ENCODE measurements around the gene RAP1GAP.
"Not testable (repeated sequence)": the region's sequence is repeated elsewhere in the genome, so short reads cannot be mapped to it uniquely, and the experiment has no call there.

The RAP1GAP gene

GRCh38 chr1:21689661-21690372 lies 20.7 kb upstream of the RAP1GAP start:
- H3K27me3 Mint-ChIP-seq (ENCODE audit: low read depth): no peaks in the 10 kb centered on the region
- no peak overlapping the region for H3K4me3 Mint-ChIP-seq
- H3K4me1 Mint-ChIP-seq (ENCODE audit: low read depth): peaks cover 3% of the 10 kb centered on the region
- H3K27ac Mint-ChIP-seq: no peak overlapping the region
- no peaks in the 10 kb centered on the region for H3K9me3 Mint-ChIP-seq
- peaks cover 54% of the 10 kb centered on the region for H3K36me3 Mint-ChIP-seq (ENCODE audit: low read depth)

DNA sequence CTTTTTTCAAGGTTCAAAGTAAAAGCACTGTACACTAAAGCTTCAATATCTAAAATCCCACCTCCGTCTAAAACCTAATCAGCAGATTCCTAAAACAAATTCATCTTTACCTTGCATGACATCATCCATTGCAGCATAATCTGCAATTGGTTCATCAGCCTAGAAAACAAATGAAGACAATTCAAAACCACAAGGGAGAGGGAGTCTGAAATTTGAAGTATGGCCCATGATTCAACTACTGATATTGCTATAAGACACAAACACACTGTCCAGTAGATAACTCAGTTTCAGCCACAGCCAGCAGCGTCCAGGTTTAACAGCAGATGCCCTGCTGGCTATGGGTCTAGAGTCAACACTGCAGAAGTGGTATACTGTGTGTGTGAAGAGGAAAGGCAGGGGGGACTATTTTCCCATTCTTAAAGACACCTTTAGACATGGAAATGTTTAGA lies 17.9 kb upstream of the RAP1GAP start:
- no peaks in the 10 kb centered on the region for H3K27me3 Mint-ChIP-seq (ENCODE audit: low read depth)
- no peaks in the 10 kb centered on the region for H3K9me3 Mint-ChIP-seq
- H3K4me1 Mint-ChIP-seq (ENCODE audit: low read depth): peaks cover 3% of the 10 kb centered on the region
- no peak overlapping the region for H3K27ac Mint-ChIP-seq
- H3K36me3 Mint-ChIP-seq (ENCODE audit: low read depth): peaks cover 38% of the 10 kb centered on the region
- H3K4me3 Mint-ChIP-seq: no peak overlapping the region

DNA sequence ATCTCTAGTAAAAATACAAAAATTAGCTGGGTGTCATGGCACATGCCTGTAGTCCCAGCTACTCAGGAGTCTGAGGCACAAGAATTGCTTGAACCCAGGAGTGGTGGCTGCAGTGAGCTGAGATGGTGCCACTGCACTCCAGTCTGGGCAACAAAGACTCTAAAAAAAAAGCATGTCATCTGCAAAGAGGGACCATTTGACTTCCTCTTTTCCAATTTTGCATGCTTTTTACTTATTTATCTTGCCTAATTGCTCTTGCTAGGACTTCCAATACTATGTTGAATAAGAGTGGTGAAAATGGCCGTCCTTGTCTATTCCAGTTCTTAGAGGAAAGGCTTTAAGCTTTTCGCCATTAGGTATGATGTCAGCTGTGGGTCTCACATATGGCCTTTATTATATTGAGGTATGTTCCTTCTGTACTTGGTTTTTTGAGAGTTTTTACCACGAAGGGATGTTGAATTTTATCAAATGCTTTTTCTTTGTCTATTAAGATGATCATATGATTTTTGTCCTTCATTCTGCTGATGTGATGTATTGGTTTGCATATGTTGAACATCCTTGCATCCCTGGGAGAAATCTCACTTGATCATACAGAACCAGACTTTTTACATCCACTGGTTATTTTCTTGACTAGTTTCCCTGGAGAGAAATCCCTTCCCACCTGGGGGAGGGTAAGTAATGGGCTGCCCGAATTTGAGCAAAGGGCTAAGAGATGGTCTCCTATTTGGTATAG lies 17.0 kb upstream of the RAP1GAP start:
- no peaks in the 10 kb centered on the region for H3K27me3 Mint-ChIP-seq (ENCODE audit: low read depth)
- H3K36me3 Mint-ChIP-seq (ENCODE audit: low read depth): peaks cover 40% of the 10 kb centered on the region
- H3K27ac Mint-ChIP-seq: no peak overlapping the region
- H3K9me3 Mint-ChIP-seq: no peaks in the 10 kb centered on the region
- peaks cover 3% of the 10 kb centered on the region for H3K4me1 Mint-ChIP-seq (ENCODE audit: low read depth)
- no peak overlapping the region for H3K4me3 Mint-ChIP-seq

GRCh38 chr1:21681426-21681825 lies 12.3 kb upstream of the RAP1GAP start:
- H3K27ac Mint-ChIP-seq: no peak overlapping the region
- H3K4me3 Mint-ChIP-seq: no peak overlapping the region
- peaks cover 29% of the 10 kb centered on the region for H3K36me3 Mint-ChIP-seq (ENCODE audit: low read depth)
- no peaks in the 10 kb centered on the region for H3K9me3 Mint-ChIP-seq
- H3K4me1 Mint-ChIP-seq (ENCODE audit: low read depth): no peaks in the 10 kb centered on the region
- no peaks in the 10 kb centered on the region for H3K27me3 Mint-ChIP-seq (ENCODE audit: low read depth)

DNA sequence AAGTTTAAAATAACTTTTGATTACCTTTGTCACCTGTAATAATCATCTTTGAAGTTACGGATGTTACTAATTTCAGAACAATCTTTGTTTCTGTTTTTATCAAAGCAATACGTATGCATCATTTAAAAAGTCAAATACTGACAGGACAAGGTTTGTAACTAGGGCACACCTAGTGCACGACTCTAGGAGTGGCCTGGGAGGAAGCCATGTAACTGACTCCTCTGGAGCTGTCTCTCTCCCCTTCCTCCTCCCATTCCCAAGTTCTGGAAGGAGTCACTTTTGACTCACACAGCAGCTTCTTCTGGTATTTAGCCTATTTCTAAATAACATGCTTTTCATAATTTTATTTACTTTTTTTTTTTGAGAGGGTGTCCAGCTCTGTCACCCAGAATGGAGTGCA lies 11.8 kb upstream of the RAP1GAP start:
- H3K4me1 Mint-ChIP-seq (ENCODE audit: low read depth): no peaks in the 10 kb centered on the region
- H3K9me3 Mint-ChIP-seq: no peaks in the 10 kb centered on the region
- H3K27me3 Mint-ChIP-seq (ENCODE audit: low read depth): no peaks in the 10 kb centered on the region
- no peak overlapping the region for H3K4me3 Mint-ChIP-seq
- peaks cover 24% of the 10 kb centered on the region for H3K36me3 Mint-ChIP-seq (ENCODE audit: low read depth)
- H3K27ac Mint-ChIP-seq: no peak overlapping the region

DNA sequence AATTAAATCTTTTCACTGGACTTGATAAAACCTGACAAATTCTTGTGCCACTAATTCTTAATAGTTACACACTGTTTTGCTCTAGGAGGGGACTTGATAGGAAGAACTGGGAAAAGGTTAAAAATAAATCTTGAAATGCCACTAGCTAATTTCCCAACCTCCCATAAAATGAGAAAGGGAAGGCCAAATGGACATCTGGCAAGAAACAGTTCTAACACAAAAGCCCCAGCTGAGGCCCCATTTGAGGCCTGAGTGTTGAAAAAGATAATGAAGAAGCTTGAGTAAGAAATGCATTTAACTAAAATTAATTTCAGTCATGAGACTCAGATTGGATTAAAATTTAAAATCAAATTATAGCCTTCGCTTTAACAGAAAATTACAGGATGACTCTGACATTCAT lies 11.2 kb upstream of the RAP1GAP start:
- no peak overlapping the region for H3K27ac Mint-ChIP-seq
- no peaks in the 10 kb centered on the region for H3K27me3 Mint-ChIP-seq (ENCODE audit: low read depth)
- no peak overlapping the region for H3K4me3 Mint-ChIP-seq
- no peaks in the 10 kb centered on the region for H3K4me1 Mint-ChIP-seq (ENCODE audit: low read depth)
- H3K9me3 Mint-ChIP-seq: no peaks in the 10 kb centered on the region
- peaks cover 20% of the 10 kb centered on the region for H3K36me3 Mint-ChIP-seq (ENCODE audit: low read depth)

DNA sequence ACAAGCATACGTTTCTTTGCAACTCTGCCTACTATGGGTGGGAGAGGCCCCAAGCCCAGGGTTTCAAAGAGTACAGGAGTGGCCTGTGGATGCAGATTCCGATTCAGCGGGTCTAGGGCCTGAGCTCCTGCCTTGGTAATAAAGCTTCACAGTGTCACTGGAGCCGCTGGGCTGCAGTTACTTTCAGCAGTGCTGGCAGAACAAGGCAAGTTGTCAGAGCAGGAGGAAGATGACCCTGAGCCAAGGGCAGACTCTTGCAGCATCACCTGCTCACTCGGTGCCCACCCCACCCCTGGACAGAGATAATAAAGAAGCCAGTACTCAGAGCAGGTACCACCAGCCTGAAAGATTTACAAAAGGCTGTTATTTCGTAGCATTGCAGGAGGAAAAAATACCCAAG lies 8.0 kb upstream of the RAP1GAP start:
- Mint-ChIP-seq H3K27me3 (ENCODE audit: low read depth) (peaks cover 3% of the 10 kb centered on the region), H3K4me1 (ENCODE audit: low read depth) (no peaks in the 10 kb centered on the region), H3K27ac (no peak overlapping the region), H3K9me3 (no peaks in the 10 kb centered on the region), H3K36me3 (ENCODE audit: low read depth) (peaks cover 17% of the 10 kb centered on the region), H3K4me3 (no peak overlapping the region)

DNA sequence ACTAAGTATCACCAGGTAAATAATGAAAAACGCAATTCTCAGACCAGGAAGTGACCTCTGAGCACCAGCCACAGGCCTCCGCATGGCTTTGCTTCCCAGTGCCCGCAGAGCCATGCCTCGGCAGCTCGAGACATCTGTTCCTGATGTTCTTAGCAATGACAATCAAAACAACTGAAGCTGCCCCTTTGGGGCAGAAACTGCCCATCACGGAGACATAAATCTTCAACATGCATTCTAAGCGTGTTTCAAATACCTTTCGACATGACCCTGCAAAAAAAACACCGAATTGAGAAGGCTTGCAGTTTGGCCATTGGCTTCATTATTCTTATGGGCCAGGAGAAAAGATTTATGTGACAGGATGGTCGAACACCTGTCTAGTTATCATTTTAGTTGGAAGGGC lies 5.8 kb upstream of the RAP1GAP start:
- Mint-ChIP-seq H3K27me3 (ENCODE audit: low read depth) (peaks cover 21% of the 10 kb centered on the region), H3K9me3 (no peaks in the 10 kb centered on the region), H3K4me1 (ENCODE audit: low read depth) (no peaks in the 10 kb centered on the region), H3K4me3 (no peak overlapping the region), H3K27ac (no peak overlapping the region), H3K36me3 (ENCODE audit: low read depth) (peaks cover 9% of the 10 kb centered on the region)

DNA sequence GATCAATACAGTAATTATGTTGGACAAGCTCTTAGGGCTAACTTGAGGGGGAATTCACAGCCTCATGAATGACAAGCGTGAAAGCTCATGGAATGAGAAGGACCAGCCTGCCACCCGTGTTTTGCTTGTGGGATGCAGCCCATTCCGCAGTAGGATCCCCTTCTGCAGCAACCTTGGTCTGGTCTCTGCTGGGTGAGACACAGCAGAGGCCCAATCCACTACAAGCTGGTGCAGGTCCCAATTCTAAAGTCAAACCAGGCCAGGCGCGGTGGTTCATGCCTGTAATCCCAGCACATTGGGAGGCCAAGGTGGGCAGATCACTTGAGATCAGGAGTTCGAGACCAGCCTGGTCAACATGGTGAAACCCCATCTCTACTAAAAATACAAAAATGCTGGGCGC lies 4.7 kb upstream of the RAP1GAP start:
- not testable (repeated sequence) for H3K4me1 Mint-ChIP-seq (ENCODE audit: low read depth); H3K9me3 Mint-ChIP-seq; H3K4me3 Mint-ChIP-seq; H3K27ac Mint-ChIP-seq; H3K36me3 Mint-ChIP-seq (ENCODE audit: low read depth)
- H3K27me3 Mint-ChIP-seq (ENCODE audit: low read depth): peaks cover 21% of the 10 kb centered on the region

DNA sequence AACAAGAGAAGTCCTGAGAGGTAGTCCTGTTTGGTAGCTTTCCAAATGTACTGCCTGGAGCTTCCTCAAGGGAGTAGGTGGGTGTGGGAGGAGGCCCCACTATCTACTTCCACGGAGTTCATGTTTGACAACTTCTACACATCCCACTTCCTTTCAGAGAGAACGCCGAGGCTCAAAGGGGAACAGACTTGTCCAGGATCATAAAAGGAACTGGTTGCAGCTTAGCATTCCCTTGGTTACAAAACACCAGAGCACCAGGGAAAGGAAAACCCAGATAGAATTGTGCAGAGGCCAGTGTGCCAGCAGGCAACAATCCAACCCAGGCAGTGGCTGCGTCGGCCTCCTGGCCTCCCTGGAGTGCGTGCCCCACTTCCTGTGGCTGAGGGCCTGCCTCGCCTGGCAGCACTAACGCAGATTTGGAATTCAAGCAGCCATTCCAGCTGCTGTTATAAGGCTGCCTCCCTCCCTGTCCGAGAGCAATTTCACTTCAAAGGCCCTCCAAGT lies 4.2 kb upstream of the RAP1GAP start:
- H3K27ac Mint-ChIP-seq: no peak overlapping the region
- no peaks in the 10 kb centered on the region for H3K9me3 Mint-ChIP-seq
- H3K4me3 Mint-ChIP-seq: no peak overlapping the region

DNA sequence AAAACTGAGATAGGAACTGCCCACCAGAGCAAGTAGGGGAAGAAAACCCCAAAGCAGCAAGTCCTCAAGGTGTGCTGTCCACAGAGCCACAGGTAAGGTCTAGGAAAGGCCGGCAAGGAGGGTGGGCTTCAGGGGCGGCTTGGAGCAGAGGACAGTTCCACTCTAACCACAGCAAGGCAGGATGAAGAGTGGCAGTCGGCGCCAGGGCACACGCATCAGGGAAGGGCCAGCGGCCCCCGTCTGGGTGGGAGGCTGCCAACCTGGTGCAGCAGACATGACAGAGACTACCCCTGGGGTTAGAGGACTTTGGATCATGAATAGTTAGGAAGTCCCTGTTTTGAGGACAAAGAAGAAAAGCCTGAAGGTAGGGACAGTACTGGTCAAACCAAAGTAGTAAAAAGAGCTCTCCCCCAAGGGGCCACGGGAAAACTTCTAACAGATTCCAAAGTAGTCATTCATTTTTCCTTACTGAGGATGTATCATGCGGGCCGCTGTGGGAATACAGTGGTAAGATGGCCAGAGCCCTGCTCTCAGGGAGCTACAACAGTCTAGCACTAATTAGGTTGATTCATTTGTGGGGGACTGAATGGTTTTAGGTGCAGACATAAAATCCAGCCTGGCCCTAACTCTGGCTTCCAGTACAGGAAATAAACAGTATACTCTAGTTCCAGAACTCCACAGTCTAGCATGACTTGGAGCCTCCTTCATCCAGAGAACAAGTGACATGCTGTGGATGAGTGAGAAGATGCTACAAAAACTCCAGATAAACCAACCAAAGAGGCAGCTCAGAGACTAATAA lies 3.5 kb upstream of the RAP1GAP start:
- H3K36me3 Mint-ChIP-seq (ENCODE audit: low read depth): peaks cover 1% of the 10 kb centered on the region
- no peak overlapping the region for H3K27ac Mint-ChIP-seq
- no peaks in the 10 kb centered on the region for H3K4me1 Mint-ChIP-seq (ENCODE audit: low read depth)
- H3K9me3 Mint-ChIP-seq: no peaks in the 10 kb centered on the region
- H3K27me3 Mint-ChIP-seq (ENCODE audit: low read depth): peaks cover 29% of the 10 kb centered on the region
- H3K4me3 Mint-ChIP-seq: no peak overlapping the region

More for the DNA sequence above, 4.2 kb upstream of the RAP1GAP start:
- Mint-ChIP-seq H3K27me3 (ENCODE audit: low read depth) (peaks cover 22% of the 10 kb centered on the region), H3K36me3 (ENCODE audit: low read depth) (peaks cover 3% of the 10 kb centered on the region), H3K4me1 (ENCODE audit: low read depth) (no peaks in the 10 kb centered on the region)

DNA sequence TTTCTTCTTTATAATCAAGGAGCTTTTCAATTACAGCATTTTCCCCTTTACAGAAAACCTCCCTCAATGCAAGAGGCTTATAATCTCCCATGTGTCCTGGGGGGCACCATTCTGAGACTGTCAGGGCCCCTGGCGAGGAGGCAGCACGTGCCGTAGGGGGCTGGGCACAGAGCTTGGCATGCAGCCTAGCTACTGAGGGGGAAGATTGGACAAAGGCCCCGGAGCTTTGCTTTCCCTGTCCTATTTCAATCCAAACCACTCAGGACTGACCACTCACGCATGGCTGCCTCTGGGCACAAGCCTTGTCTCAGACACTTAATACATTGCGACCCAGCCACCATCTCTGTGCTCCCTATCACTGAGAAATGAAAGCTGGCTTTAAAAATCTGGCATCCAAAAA lies 2.8 kb upstream of the RAP1GAP start:
- H3K4me3 Mint-ChIP-seq: no peak overlapping the region
- no peaks in the 10 kb centered on the region for H3K36me3 Mint-ChIP-seq (ENCODE audit: low read depth)
- H3K9me3 Mint-ChIP-seq: no peaks in the 10 kb centered on the region
- H3K27me3 Mint-ChIP-seq (ENCODE audit: low read depth): peaks cover 33% of the 10 kb centered on the region
- no peaks in the 10 kb centered on the region for H3K4me1 Mint-ChIP-seq (ENCODE audit: low read depth)
- H3K27ac Mint-ChIP-seq: no peak overlapping the region

GRCh38 chr1:21670956-21671902 lies 2.1 kb upstream of the RAP1GAP start:
- H3K4me3 Mint-ChIP-seq: no peak overlapping the region
- H3K36me3 Mint-ChIP-seq (ENCODE audit: low read depth): no peaks in the 10 kb centered on the region
- H3K27ac Mint-ChIP-seq: no peak overlapping the region
- H3K9me3 Mint-ChIP-seq: no peaks in the 10 kb centered on the region
- H3K4me1 Mint-ChIP-seq (ENCODE audit: low read depth): no peaks in the 10 kb centered on the region
- H3K27me3 Mint-ChIP-seq (ENCODE audit: low read depth): peaks cover 36% of the 10 kb centered on the region

All from T-helper 1 cell treated with Interleukin-12 subunit alpha and Interleukin-12 subunit beta and Interleukin-4 antibody, amounts not matched to agents 30 μg/mL and 1 μg/mL, for 36 hours (primary cell).